ENCODE measurements around the gene TSHZ2.

Gene TSHZ2

GRCh38 chr20:53033176-53033575 lies 61.0 kb downstream of the TSHZ2 start:
- no peak for DNase-seq

- DNase-seq = no peak
Observed at GRCh38 chr20:53034899-53035298, 62.7 kb downstream of the TSHZ2 start.

- no peak for DNase-seq
Observed at GRCh38 chr20:53036992-53037391, 64.8 kb downstream of the TSHZ2 start.

- no peak for DNase-seq
Observed at GRCh38 chr20:53037621-53038020, 65.5 kb downstream of the TSHZ2 start.

- no peak for DNase-seq
Observed at GRCh38 chr20:53038299-53038698, 66.1 kb downstream of the TSHZ2 start.

- DNase-seq = peak; percentile 86
Observed at GRCh38 chr20:53040693-53041589, 68.8 kb downstream of the TSHZ2 start.

- DNase-seq = no peak
Observed at GRCh38 chr20:53042521-53042920, 70.4 kb downstream of the TSHZ2 start.

- DNase-seq = no peak
Observed at GRCh38 chr20:53044296-53044695, 72.1 kb downstream of the TSHZ2 start.

GRCh38 chr20:53045941-53046340 lies 73.8 kb downstream of the TSHZ2 start:
- no peak for DNase-seq

- no peak for DNase-seq
Observed at GRCh38 chr20:53047203-53047602, 75.0 kb downstream of the TSHZ2 start.

- DNase-seq = no peak
Observed at GRCh38 chr20:53048387-53048786, 76.2 kb downstream of the TSHZ2 start.

- DNase-seq = no peak
Observed at GRCh38 chr20:53050338-53050737, 78.2 kb downstream of the TSHZ2 start.

GRCh38 chr20:53052380-53052779 lies 80.2 kb downstream of the TSHZ2 start:
- no peak for DNase-seq

GRCh38 chr20:53053595-53053994 lies 81.4 kb downstream of the TSHZ2 start:
- no peak for DNase-seq

- DNase-seq = no peak
Observed at GRCh38 chr20:53055367-53056067, 83.4 kb downstream of the TSHZ2 start.

GRCh38 chr20:53057579-53057978 lies 85.4 kb downstream of the TSHZ2 start:
- DNase-seq = no peak

GRCh38 chr20:53059848-53060247 lies 87.7 kb downstream of the TSHZ2 start:
- DNase-seq = no peak

GRCh38 chr20:53061192-53062108 lies 89.3 kb downstream of the TSHZ2 start:
- DNase-seq = no peak

GRCh38 chr20:53064935-53065334 lies 92.8 kb downstream of the TSHZ2 start:
- DNase-seq = no peak

- DNase-seq = no peak
Observed at GRCh38 chr20:53068241-53068640, 96.1 kb downstream of the TSHZ2 start.

GRCh38 chr20:53069132-53069531 lies 97.0 kb downstream of the TSHZ2 start:
- no peak for DNase-seq

- DNase-seq = no peak
Observed at GRCh38 chr20:53070224-53070623, 98.1 kb downstream of the TSHZ2 start.

Data from RPMI8226 (cell line).